Thoracic aorta endothelial cell (primary cell): ENCODE results near the gene TRABD. TPM values are rescaled to one million over a fixed set of nuclear protein-coding genes. Genes with fewer than 3 reads are reported as not detected.

ENCODE experiments used
- total RNA-seq: library from RNA; depleted of rRNA; stranded (reverse); fragments of >200 nt; gene quantifications from 2 replicates; pipeline ENCODE4 v1.2.3, GENCODE V29; 2012

TRABD gene, protein sequence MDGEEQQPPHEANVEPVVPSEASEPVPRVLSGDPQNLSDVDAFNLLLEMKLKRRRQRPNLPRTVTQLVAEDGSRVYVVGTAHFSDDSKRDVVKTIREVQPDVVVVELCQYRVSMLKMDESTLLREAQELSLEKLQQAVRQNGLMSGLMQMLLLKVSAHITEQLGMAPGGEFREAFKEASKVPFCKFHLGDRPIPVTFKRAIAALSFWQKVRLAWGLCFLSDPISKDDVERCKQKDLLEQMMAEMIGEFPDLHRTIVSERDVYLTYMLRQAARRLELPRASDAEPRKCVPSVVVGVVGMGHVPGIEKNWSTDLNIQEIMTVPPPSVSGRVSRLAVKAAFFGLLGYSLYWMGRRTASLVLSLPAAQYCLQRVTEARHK
- 30.6 and 36.8 TPM in 2 replicates for total RNA-seq

DNA sequence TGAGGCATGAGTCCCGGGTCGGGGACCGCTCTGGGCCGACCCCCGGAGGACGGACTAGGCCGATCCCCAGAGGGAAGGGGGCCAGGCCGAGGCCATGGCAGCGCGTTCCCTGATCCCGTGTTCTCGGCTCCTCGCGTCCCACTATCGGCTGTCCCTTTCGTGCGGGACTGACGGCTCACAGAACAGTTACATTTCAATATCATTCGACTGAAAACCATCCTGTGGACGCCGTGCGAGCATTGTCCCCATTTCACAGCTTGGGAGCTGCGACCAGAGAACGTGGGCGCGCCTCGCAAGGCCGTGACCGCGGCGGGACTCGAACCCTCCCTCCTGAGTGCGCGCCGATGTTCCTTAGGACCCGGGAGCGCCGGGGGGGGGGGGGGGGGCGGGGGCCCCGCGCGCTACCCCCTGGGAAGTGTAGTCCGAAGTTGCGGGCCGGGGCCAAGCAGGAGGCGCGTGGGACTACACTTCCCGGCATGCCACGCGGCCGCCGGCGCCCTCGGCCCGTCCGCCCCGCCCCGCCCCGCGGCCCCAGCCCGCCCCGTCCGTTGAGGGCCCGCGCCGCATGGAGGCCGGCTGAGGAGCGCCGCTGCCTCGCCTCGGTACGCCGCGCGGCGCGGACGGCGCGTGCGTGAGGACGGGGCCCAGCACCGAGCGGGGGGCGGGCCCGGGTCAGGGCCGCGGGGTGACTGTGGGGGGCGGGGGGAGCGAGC, at the start of gene TRABD:
Gene TRABD, plus strand, starts transcription at position 539 of the 713 bp plus-strand sequence. CDS start 7,148 bp downstream, outside the sequence.

DNA sequence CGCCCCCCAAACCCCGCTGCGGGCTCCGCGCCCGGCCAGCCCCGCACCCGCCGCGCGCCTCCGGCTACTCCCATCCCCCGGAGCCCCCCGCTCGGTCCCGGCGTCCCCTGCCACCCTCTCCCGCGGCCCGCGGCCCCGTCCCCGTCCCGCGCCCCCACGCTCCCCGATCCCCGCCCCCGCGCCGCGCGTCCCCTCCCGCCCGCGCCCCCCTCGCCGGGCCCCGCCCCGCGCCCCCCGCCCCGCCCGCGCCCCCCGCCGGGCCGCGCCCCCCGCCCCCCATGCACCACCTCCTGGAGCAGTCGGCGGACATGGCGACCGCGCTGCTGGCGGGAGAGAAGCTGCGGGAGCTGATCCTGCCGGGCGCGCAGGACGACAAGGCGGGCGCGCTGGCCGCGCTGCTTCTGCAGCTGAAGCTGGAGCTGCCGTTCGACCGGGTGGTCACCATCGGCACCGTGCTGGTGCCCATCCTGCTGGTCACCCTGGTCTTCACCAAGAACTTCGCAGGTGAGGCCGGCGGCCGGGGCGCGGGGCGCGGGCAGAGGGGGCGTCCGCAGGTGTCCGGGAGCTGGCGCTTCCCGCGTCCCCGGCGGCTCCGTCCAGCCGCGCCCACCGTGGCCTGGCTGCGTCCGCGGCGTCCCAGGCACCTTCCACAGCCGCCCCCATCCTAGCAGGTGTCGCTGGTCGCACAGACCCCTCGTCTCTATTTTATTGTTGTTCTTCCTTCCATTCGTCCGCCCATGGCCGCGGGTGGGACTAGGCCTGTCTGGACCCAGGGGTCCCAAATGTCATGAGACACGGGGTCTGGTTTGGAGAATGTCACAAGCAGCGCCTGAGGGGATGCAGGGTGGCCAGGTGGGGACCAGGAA, 15.0 kb upstream of the TRABD start, which contains the start of gene PANX2:
Gene PANX2, plus strand, starts transcription at position 279 of the 866 bp plus-strand sequence. Its CDS starts 0 bp downstream, at position 279.

DNA sequence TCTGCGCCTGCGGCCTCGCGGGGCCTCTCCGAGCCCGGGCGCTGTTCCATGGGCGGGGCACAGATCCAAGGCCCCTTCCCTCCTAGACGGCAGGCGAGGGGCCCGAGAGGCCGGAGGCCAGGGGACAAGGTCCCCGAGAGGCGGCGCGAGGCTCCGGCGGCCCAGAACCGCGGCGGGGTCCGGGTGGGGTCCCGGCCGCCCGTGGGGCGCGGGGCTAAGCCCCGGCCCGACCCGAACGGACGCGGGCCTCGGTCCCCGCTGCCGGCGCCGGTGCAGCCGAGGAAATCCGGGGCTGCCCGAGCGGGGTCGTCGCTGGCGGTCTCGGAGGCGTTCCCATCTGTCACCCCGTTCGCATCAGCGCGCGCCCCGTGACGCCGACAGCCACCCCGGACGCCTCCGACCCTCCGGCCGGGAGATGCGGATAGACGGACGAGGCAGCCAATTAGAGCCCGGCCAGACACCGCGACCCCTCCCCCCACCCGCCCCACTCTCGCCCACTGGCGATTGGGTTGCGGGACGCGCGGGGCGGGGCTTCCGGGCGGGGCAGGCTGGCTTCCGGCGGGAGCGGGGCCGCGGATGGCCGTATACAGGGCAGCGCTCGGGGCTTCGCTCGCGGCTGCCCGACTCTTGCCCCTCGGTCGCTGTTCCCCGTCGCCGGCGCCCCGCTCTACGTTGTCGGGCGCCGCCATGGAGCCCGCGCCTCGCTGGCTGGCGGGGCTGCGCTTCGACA, 14.9 kb downstream of the TRABD start, which contains the start of gene SELENOO:
Gene SELENOO, plus strand, starts transcription at position 551 of the 730 bp plus-strand sequence. Its CDS starts 26 bp downstream, at position 577.

DNA sequence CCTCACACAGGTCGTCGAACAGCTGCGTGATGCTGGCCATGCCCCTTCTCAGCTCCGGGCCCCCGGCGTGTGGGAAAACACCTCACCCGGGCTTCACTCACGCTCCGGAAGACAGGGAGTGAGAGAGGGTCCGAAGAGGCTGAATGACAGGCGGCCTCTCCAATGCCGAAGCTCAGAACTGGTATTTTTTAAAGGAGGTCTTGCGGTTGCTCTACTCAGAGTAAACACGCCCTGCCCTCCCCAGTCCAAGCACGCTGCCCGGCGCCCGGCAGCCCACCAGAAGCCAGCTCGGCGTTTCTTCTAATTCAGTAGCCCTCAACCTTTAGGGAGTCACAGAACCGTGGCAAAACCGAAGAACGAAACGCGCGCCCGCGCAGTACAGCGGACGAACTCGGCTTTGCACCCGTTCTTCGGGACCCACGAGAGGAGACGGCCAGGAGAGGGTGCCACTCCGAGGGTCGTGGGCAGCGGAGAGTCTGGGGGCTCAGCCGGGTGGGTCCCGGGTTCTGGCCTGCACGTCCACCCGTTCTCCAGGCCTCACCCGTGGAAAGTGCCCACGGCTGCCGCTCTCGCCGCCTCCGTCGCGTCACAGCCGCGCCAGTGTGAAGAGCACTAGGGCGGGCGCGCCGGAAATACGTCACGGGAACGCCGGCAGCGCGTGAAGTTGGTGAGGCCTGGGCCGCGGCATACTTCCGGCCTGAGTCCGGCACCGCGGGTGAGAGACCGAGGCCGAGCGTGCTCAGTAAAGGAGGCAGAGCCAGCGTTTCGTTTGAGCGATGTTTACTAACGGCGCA, 58.9 kb downstream of the TRABD start, which contains the start of gene TUBGCP6:
Gene TUBGCP6, minus strand, starts transcription at position 604 of the 794 bp plus-strand sequence. Its CDS starts 564 bp downstream, at position 40.

Other genes with a start within 250 kb of the TRABD start
- 104 and 136 TPM in 2 replicates for gene PIM3, start 225.1 kb upstream of the TRABD start, total RNA-seq
- 0.13 and 0.22 TPM in 2 replicates for gene IL17REL, start 173.1 kb upstream of the TRABD start, total RNA-seq
- not detected in 2 replicates for gene TTLL8, start 127.6 kb upstream of the TRABD start, total RNA-seq
- gene MLC1, start 100.5 kb upstream of the TRABD start, total RNA-seq: not detected in 2 replicates
- gene MOV10L1, start 95.9 kb upstream of the TRABD start, total RNA-seq: 20.2 and 44.9 TPM in 2 replicates
- 1.7 TPM in 2 replicates for gene PANX2, start 15.2 kb upstream of the TRABD start, total RNA-seq
- 18.5 and 21.0 TPM in 2 replicates for gene SELENOO, start 15.1 kb downstream of the TRABD start, total RNA-seq
- 28.3 and 28.7 TPM in 2 replicates for gene TUBGCP6, start 59.1 kb downstream of the TRABD start, total RNA-seq
- 17.0 and 17.4 TPM in 2 replicates for gene HDAC10, start 65.4 kb downstream of the TRABD start, total RNA-seq
- gene MAPK12, start 75.8 kb downstream of the TRABD start, total RNA-seq: 40.8 and 49.9 TPM in 2 replicates
- 10.1 and 10.8 TPM in 2 replicates for gene MAPK11, start 84.5 kb downstream of the TRABD start, total RNA-seq
- gene PLXNB2, start 121.7 kb downstream of the TRABD start, total RNA-seq: 64.2 and 73.9 TPM in 2 replicates
- gene DENND6B, start 141.1 kb downstream of the TRABD start, total RNA-seq: 1.1 and 1.7 TPM in 2 replicates
- gene PPP6R2, start 157.4 kb downstream of the TRABD start, total RNA-seq: 47.9 and 48.7 TPM in 2 replicates